HCT116 (cell line): ENCODE data around the gene KAT5. TPM values are rescaled to one million over a fixed set of nuclear protein-coding genes. Genes with fewer than 3 reads are reported as not detected.

Experiments
- ATAC-seq: fragments of 200-7000 bp; cut with Tn5 transposase; 2 replicates; pipeline ENCODE4 v1.9.1; 2020; ENCODE audit warnings: mild to moderate bottlenecking, moderate library complexity
- BruUV-seq: library from RNA; stranded (reverse); fragments of 400-500 nt; replicated peaks from 2 replicates; lab custom pipeline; 2021; lab: Mats Ljungman, UMichigan
- CTCF ChIA-PET: fragments of 300-600 bp; sonication (Branson Sonifier 250); formaldehyde crosslinking; loops from one replicate; lab custom pipeline; 2021; ENCODE audit warnings: antibody characterized with exemption; lab: Charles Lee
- POLR2A ChIA-PET: fragments of 300-600, 350-600 bp; sonication (Branson Sonifier 250); formaldehyde crosslinking; loops from one replicate; lab custom pipeline; 2021; ENCODE audit warnings: antibody characterized with exemption; lab: Charles Lee
- RAD21 ChIA-PET, 2 experiments: fragments of 300-600 bp; sonication (Branson Sonifier 250); formaldehyde crosslinking; loops; one replicate each; lab custom pipeline; 2023; ENCODE audit warnings: low total read pairs in 2 of 2; ENCODE audit not compliant: uncharacterized antibody in 2 of 2, unreplicated experiment in 2 of 2, low non-redundant PET in 1 of 2; lab: Charles Lee
- DNase-seq: peaks from one replicate; pipeline ENCODE4 v3.0.0-alpha.2; 2010; ENCODE audit warnings: low read depth, low spot score
- H2AFZ ChIP-seq: fragments of 200-600 bp; shearing (Covaris generic), sonication (generic); 2 replicates; pipeline ENCODE4 v1.6.1; 2017; ENCODE audit warnings: low read depth, mixed run types, mixed read lengths, antibody characterized with exemption, low read length; ENCODE audit not compliant: poor library complexity, severe bottlenecking
- H3K27ac ChIP-seq: 2 replicates; pipeline ENCODE4 v1.5.1; 2012; ENCODE audit warnings: low read depth, low read length
- H3K27me3 ChIP-seq: fragments of 200-600 bp; sonication (generic); 2 replicates; pipeline ENCODE4 v1.6.1; 2016; ENCODE audit warnings: mixed run types, low read length, mixed read lengths; ENCODE audit not compliant: insufficient read depth
- H3K36me3 ChIP-seq, 2 experiments: fragments of 200-500 bp in 1 of 2; fragments of 200-600 bp in 1 of 2; sonication (Bioruptor generic) in 1 of 2; sonication (generic) in 1 of 2; 2 replicates each; pipeline versions ENCODE4 v1.5.1 to v1.6.1; 2014 to 2016; ENCODE audit warnings: low read length in 2 of 2, inconsistent platforms in 1 of 2, mixed read lengths in 1 of 2, mixed run types in 1 of 2; ENCODE audit not compliant: insufficient read depth in 2 of 2, control insufficient read depth in 1 of 2
- H3K4me1 ChIP-seq, 2 experiments: fragments of 200-600 bp in 1 of 2; sonication (generic) in 1 of 2; 2 replicates each; pipeline versions ENCODE4 v1.5.1 to v1.6.1; 2012 to 2017; ENCODE audit warnings: low read length in 2 of 2, inconsistent platforms in 1 of 2, mild to moderate bottlenecking in 1 of 2, mixed read lengths in 1 of 2, mixed run types in 1 of 2, moderate library complexity in 1 of 2; ENCODE audit not compliant: insufficient read depth in 2 of 2, control insufficient read depth in 1 of 2
- H3K4me2 ChIP-seq: fragments of 200-600 bp; sonication (generic); 2 replicates; pipeline ENCODE4 v1.6.1; 2017; ENCODE audit warnings: mixed run types, low read length, mixed read lengths
- H3K4me3 ChIP-seq, 2 experiments: fragments of 200-600 bp in 1 of 2; sonication (generic) in 1 of 2; replicated peaks in 1 of 2; 2 replicates each; pipeline ENCODE4 v1.5.1; 2011 to 2016; ENCODE audit warnings: low read length in 2 of 2, control low read depth in 1 of 2, low read depth in 1 of 2, mild to moderate bottlenecking in 1 of 2, mixed read lengths in 1 of 2, mixed run types in 1 of 2
- H3K79me2 ChIP-seq: fragments of 200-600 bp; sonication (generic); 2 replicates; pipeline ENCODE4 v1.6.1; 2017; ENCODE audit warnings: mild to moderate bottlenecking, mixed run types, low read length, moderate library complexity, mixed read lengths; ENCODE audit not compliant: insufficient read depth
- H3K9ac ChIP-seq: fragments of 200-600 bp; sonication (generic); 2 replicates; pipeline ENCODE4 v1.6.1; 2016; ENCODE audit warnings: low read length, mixed read lengths
- H3K9me2 ChIP-seq: fragments of 200-600 bp; sonication (generic), shearing (Covaris generic); 2 replicates; pipeline ENCODE4 v1.6.1; 2017; ENCODE audit warnings: mixed run types, mild to moderate bottlenecking, moderate library complexity; ENCODE audit not compliant: insufficient read depth
- H3K9me3 ChIP-seq, 2 experiments: fragments of 200-500 bp in 1 of 2; fragments of 200-600 bp in 1 of 2; sonication (Bioruptor generic) in 1 of 2; sonication (generic) in 1 of 2; 2 replicates each; pipeline ENCODE4 v1.6.1; 2014 to 2017; ENCODE audit warnings: low read length in 2 of 2, mixed read lengths in 2 of 2, inconsistent platforms in 1 of 2, low read depth in 1 of 2, mild to moderate bottlenecking in 1 of 2, mixed run types in 1 of 2, moderate library complexity in 1 of 2; ENCODE audit not compliant: control insufficient read depth in 1 of 2, insufficient read depth in 1 of 2
- H4K20me1 ChIP-seq: fragments of 200-600 bp; sonication (generic), shearing (Covaris generic); 2 replicates; pipeline ENCODE4 v1.6.1; 2017; ENCODE audit warnings: mixed run types, mild to moderate bottlenecking, moderate library complexity; ENCODE audit not compliant: insufficient read depth
- CBX3 ChIP-seq: IDR thresholded peaks from 2 replicates; pipeline ENCODE4 v1.6.1; 2012; ENCODE audit warnings: low read depth
- CEBPB ChIP-seq: IDR thresholded peaks from 2 replicates; pipeline ENCODE4 v1.6.1; 2012; ENCODE audit warnings: low read depth
- CTCF ChIP-seq, 3 experiments: fragments of 200-600 bp in 1 of 3; sonication (generic) in 1 of 3; IDR thresholded peaks in 2 of 3; conservative IDR thresholded peaks in 1 of 3; 2 replicates each; pipeline ENCODE4 v1.5.1; 2012 to 2017; ENCODE audit warnings: low read depth in 2 of 3, low read length in 2 of 3, antibody characterized with exemption in 1 of 3, borderline replicate concordance in 1 of 3, control low read depth in 1 of 3, mild to moderate bottlenecking in 1 of 3, mixed read lengths in 1 of 3, mixed run types in 1 of 3, moderate library complexity in 1 of 3; ENCODE audit not compliant: insufficient read depth in 1 of 3
- EGR1 ChIP-seq: IDR thresholded peaks from 2 replicates; pipeline ENCODE4 v1.6.1; 2012; ENCODE audit warnings: low read depth
- ELF1 ChIP-seq: IDR thresholded peaks from 2 replicates; pipeline ENCODE4 v1.6.1; 2012; ENCODE audit warnings: low read depth, borderline replicate concordance
- EZH2 ChIP-seq: fragments of 200-600 bp; sonication (generic); IDR thresholded peaks from 2 replicates; pipeline ENCODE4 v1.6.1; 2017; ENCODE audit warnings: antibody characterized with exemption, mixed run types
- EZH2phosphoT487 ChIP-seq: fragments of 200-600 bp; IDR thresholded peaks from 2 replicates; pipeline ENCODE4 v1.6.1; 2018; ENCODE audit warnings: antibody characterized with exemption, borderline replicate concordance
- FOSL1 ChIP-seq: IDR thresholded peaks from 2 replicates; pipeline ENCODE4 v1.6.1; 2012; ENCODE audit warnings: low read depth
- JUND ChIP-seq: IDR thresholded peaks from 2 replicates; pipeline ENCODE4 v1.6.1; 2012
- POLR2A ChIP-seq: IDR thresholded peaks from 2 replicates; pipeline ENCODE4 v1.7.0; 2011; ENCODE audit warnings: borderline replicate concordance; ENCODE audit not compliant: insufficient read depth, insufficient read length; ENCODE audit errors: extremely low read depth
- REST ChIP-seq: IDR thresholded peaks from 2 replicates; pipeline ENCODE4 v1.6.1; 2012; ENCODE audit warnings: low read depth
- SP1 ChIP-seq: IDR thresholded peaks from 2 replicates; pipeline ENCODE4 v1.6.1; 2012; ENCODE audit warnings: low read depth
- SRF ChIP-seq: IDR thresholded peaks from 2 replicates; pipeline ENCODE4 v1.6.1; 2012; ENCODE audit warnings: low read depth
- TCF7L2 ChIP-seq: IDR thresholded peaks from 2 replicates; pipeline ENCODE4 v1.7.0; 2011; ENCODE audit warnings: borderline replicate concordance, inconsistent platforms; ENCODE audit not compliant: insufficient read depth, insufficient read length; ENCODE audit errors: extremely low read depth
- YY1 ChIP-seq: IDR thresholded peaks from 2 replicates; pipeline ENCODE4 v1.6.1; 2011; ENCODE audit warnings: low read length, low read depth, moderate library complexity, mild to moderate bottlenecking; ENCODE audit not compliant: insufficient replicate concordance; ENCODE audit errors: extremely low read depth
- ZFX ChIP-seq: fragments of 450-650 bp; IDR thresholded peaks from 2 replicates; pipeline ENCODE4 v1.6.1; 2017
- ZNF274 ChIP-seq: fragments of 200-500 bp; sonication (Bioruptor generic); IDR thresholded peaks from 2 replicates; pipeline ENCODE4 v1.6.1; 2014; ENCODE audit warnings: mild to moderate bottlenecking, low read depth, low read length, inconsistent platforms
- intact Hi-C: fragments of 100-400 bp; cut with micrococcal nuclease; formaldehyde crosslinking; loops from 2 replicates; pipeline ENCODE4 v1.10.0; 2022
- total RNA-seq: library from RNA; stranded (reverse); gene quantifications from one replicate; pipeline ENCODE4 v1.2.1, GENCODE V29; 2021; ENCODE audit not compliant: unreplicated experiment
- TF ChIP-seq, protein P1 (sequence below): IDR thresholded peaks from 2 replicates; pipeline ENCODE4 v1.6.1; 2012

Gene KAT5
- total RNA-seq, 1 experiment from 2014 or later: 78.7 TPM

- TF ChIP-seq SP1: no peak
- Histone ChIP-seq H3K9me3 (no peaks in the 10 kb centered on the region), H3K4me1 (no peaks in the 10 kb centered on the region), H3K4me3 (no peak overlapping the region), H2AFZ (no peak overlapping the region), H3K4me2 (no peak overlapping the region), H3K9ac (no peak overlapping the region), H3K79me2 (no peaks in the 10 kb centered on the region), H3K27me3 (no peaks in the 10 kb centered on the region), H4K20me1 (no peaks in the 10 kb centered on the region), H3K27ac (no peak overlapping the region), H3K9me2 (no peaks in the 10 kb centered on the region), H3K36me3 (no peaks in the 10 kb centered on the region)
- intact Hi-C loops: no loop called here
- no TSS peak for BruUV-seq
- CTCF ChIA-PET: no interaction called here
- RAD21 ChIA-PET: no interaction called here
- no peak for ATAC-seq
- POLR2A ChIA-PET: no interaction called here
- DNase-seq: no peak
Measured at GRCh38 chr11:65701686-65702085, 10.4 kb upstream of the KAT5 start.

DNA sequence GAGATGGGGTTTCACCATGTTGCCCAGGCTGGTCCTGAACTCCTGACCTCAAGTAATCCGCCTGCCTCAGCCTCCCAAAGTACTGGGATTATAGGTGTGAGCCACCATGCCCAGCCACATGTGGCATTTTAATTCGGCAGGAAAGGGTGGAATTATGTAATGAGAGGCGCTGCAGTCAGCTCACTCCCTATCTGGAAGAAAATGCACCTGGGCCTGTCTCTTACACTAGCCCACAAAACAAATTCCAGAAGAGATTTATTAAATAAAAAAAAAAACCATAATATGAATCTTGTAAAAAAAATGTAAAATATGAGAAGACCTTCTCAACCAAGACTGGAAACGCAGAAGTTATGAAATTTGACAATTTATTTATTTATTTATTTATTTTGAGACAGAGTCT lies 8.2 kb upstream of the KAT5 start:
- ChIA-PET POLR2A (no interaction called here), CTCF (interaction anchor here (0.7 kb wide), 1 partner anchor 37 kb away, joined by 3 read pairs; no protein-coding TSS in a partner anchor)

More for the DNA sequence above, 8.2 kb upstream of the KAT5 start:
- Histone ChIP-seq H3K79me2 (no peaks in the 10 kb centered on the region), H4K20me1 (no peaks in the 10 kb centered on the region), H3K9ac (no peak overlapping the region), H3K9me2 (no peaks in the 10 kb centered on the region), H2AFZ (no peak overlapping the region), H3K4me2 (no peak overlapping the region), H3K4me3 (no peak overlapping the region), H3K36me3 (no peaks in the 10 kb centered on the region), H3K27me3 (no peaks in the 10 kb centered on the region), H3K9me3 (no peaks in the 10 kb centered on the region)
- intact Hi-C loops: no loop called here
- ATAC-seq (no peak), DNase-seq (no peak)
- no TSS peak for BruUV-seq
- RAD21 ChIA-PET: no interaction called here
- no peak for TF ChIP-seq CEBPB
- TF ChIP-seq JUND: no peak
- no peak for TF ChIP-seq EGR1
- no peak for TF ChIP-seq FOSL1
- TF ChIP-seq CBX3: no peak
- no peak for TF ChIP-seq ELF1
- TF ChIP-seq REST: no peak
- TF ChIP-seq ZNF274: no peak
- TF ChIP-seq EZH2phosphoT487: no peak
- TF ChIP-seq TCF7L2: no peak
- TF ChIP-seq CTCF (IDR thresholded peaks at IDR 0.05 in 2 of 3, conservative IDR thresholded peaks at IDR 0.05 in 1 of 3; ENCODE audit: borderline replicate concordance in 1 of 3, insufficient read depth in 1 of 3, low read depth in 2 of 3, low read length in 2 of 3): no peak
- TF ChIP-seq ZFX: no peak
- TF ChIP-seq POLR2A: no peak
- TF ChIP-seq SRF: no peak
- TF ChIP-seq YY1: no peak
- TF ChIP-seq EZH2: no peak
- TF ChIP-seq, protein P1, sequence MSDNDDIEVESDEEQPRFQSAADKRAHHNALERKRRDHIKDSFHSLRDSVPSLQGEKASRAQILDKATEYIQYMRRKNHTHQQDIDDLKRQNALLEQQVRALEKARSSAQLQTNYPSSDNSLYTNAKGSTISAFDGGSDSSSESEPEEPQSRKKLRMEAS: no peak
- TF ChIP-seq, all 23 proteins: peak for 0
- H3K27ac ChIP-seq: no peak overlapping the region
- H3K4me1 ChIP-seq: no peaks in the 10 kb centered on the region
